A673 (cell line): ENCODE data around the gene ZNF668.
"Not testable (repeated sequence)": the region's sequence is repeated elsewhere in the genome, so short reads cannot be mapped to it uniquely, and the experiment has no call there.

ENCODE experiments used
- EZH2 ChIP-seq: fragments of 200-600 bp; sonication (generic); IDR thresholded peaks from 2 replicates; pipeline ENCODE4 v1.6.1; 2017; ENCODE audit warnings: borderline replicate concordance, low read depth, mild to moderate bottlenecking, mixed read lengths, antibody characterized with exemption, low read length; ENCODE audit not compliant: poor library complexity, severe bottlenecking
- TF ChIP-seq, protein P1 (sequence below): fragments of 300-800, 200-600 bp; sonication (generic); conservative IDR thresholded peaks from 2 replicates; pipeline ENCODE4 v1.5.1; 2017; ENCODE audit warnings: low read depth, mild to moderate bottlenecking, antibody characterized with exemption, low read length, moderate library complexity, mixed read lengths

DNA sequence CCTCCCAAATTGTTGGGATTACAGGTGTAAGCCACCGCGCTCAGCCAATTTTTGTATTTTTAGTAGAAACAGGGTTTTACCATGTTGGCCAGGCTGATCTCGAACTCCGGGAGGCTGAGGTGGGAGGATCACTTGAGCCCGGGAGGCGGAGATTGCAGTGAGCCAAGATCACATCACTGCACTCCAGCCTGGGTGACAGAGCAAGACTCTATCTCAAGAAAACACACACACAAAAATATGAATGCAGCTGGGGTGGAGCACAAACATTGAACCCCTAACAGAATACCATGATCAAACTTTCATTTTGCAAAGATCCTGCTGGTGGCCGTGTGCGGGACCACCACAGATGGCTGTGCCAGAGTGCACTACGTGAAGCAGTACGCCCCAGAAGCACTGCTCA lies 56.3 kb downstream of the ZNF668 start:
- TF ChIP-seq, protein P1, sequence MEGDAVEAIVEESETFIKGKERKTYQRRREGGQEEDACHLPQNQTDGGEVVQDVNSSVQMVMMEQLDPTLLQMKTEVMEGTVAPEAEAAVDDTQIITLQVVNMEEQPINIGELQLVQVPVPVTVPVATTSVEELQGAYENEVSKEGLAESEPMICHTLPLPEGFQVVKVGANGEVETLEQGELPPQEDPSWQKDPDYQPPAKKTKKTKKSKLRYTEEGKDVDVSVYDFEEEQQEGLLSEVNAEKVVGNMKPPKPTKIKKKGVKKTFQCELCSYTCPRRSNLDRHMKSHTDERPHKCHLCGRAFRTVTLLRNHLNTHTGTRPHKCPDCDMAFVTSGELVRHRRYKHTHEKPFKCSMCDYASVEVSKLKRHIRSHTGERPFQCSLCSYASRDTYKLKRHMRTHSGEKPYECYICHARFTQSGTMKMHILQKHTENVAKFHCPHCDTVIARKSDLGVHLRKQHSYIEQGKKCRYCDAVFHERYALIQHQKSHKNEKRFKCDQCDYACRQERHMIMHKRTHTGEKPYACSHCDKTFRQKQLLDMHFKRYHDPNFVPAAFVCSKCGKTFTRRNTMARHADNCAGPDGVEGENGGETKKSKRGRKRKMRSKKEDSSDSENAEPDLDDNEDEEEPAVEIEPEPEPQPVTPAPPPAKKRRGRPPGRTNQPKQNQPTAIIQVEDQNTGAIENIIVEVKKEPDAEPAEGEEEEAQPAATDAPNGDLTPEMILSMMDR = not testable (repeated sequence)
- not testable (repeated sequence) for TF ChIP-seq EZH2
